ENCODE data around the gene PPP1R14B.

GRCh38 chr11:64208086-64208795 is 38.5 kb downstream of the PPP1R14B start:
- no peak for TF ChIP-seq CTCF (conservative IDR thresholded peaks at IDR 0.05; ENCODE audit: low read depth, low read length)
- TF ChIP-seq EZH2 (IDR thresholded peaks at IDR 0.05; ENCODE audit: low read length, unreplicated experiment): no peak
- TF ChIP-seq EZH2phosphoT487 (IDR thresholded peaks at IDR 0.05; ENCODE audit: borderline replicate concordance, low read length): no peak
